ENCODE results near the gene OR52H1.

OR52H1 gene

GRCh38 chr11:5597953-5598352, 49.6 kb upstream of the OR52H1 start (continued):
- no peak for TF ChIP-seq POU6F1 (CRISPR knock-in tag; IDR thresholded peaks at IDR 0.05; ENCODE audit: borderline replicate concordance, low read depth)
- no peak for TF ChIP-seq ARNTL (CRISPR knock-in tag; IDR thresholded peaks at IDR 0.05; ENCODE audit: borderline replicate concordance, low read depth)
- no peak for TF ChIP-seq SNAI2 (CRISPR knock-in tag; IDR thresholded peaks at IDR 0.05)

- TF ChIP-seq ZNF70 (CRISPR knock-in tag; IDR thresholded peaks at IDR 0.05) = no peak
- no peak for ATAC-seq
These were observed 48.4 kb upstream of the OR52H1 start, which contains the start of gene TRIM6 for GRCh38 chr11:5596607-5597201. TRIM6 (plus strand) TSS chr11:5596637; CDS start chr11:5596898, 261 bp downstream.

DNA sequence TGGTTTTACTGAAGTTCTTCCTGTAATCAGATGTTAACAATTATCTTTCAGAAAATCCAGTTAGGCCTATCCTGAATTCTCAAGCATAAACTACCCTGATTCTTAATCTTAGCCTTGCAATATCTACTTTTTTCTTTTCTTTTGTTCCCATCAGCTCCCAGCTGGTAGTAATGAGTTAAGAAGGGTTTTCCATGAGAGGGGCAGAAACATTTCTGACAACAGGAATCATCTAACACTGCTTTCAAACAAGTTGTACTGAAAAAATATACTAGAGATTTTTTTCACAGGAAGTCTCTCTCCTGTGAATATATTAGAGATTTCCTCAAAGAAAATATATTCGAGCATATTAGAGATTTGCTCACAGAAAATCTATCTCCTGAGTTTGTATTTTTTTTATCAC, 44.8 kb upstream of the OR52H1 start:
- TF ChIP-seq ZNF565 (CRISPR knock-in tag; conservative IDR thresholded peaks at IDR 0.05; ENCODE audit: low read depth) = no peak
- TF ChIP-seq GLIS3 (CRISPR knock-in tag; IDR thresholded peaks at IDR 0.05) = no peak
- no peak for TF ChIP-seq CSRNP3 (CRISPR knock-in tag; IDR thresholded peaks at IDR 0.05)
- no peak for TF ChIP-seq ARNTL (CRISPR knock-in tag; IDR thresholded peaks at IDR 0.05; ENCODE audit: borderline replicate concordance, low read depth)
- TF ChIP-seq TCF4 (CRISPR knock-in tag; IDR thresholded peaks at IDR 0.05; ENCODE audit: borderline replicate concordance) = no peak
- TF ChIP-seq PATZ1 (CRISPR knock-in tag; IDR thresholded peaks at IDR 0.05; ENCODE audit: borderline replicate concordance) = no peak
- no peak for TF ChIP-seq TOX (CRISPR knock-in tag; IDR thresholded peaks at IDR 0.05; ENCODE audit: borderline replicate concordance)
- TF ChIP-seq RARB (CRISPR knock-in tag; IDR thresholded peaks at IDR 0.05) = no peak
- TF ChIP-seq ZC3H10 (CRISPR knock-in tag; IDR thresholded peaks at IDR 0.05) = no peak
- no peak for TF ChIP-seq CREB5 (CRISPR knock-in tag; IDR thresholded peaks at IDR 0.05; ENCODE audit: low read depth)
- no peak for TF ChIP-seq ISL1 (CRISPR knock-in tag; IDR thresholded peaks at IDR 0.05)
- ATAC-seq = no peak

- ATAC-seq = no peak
- TF ChIP-seq ZC3H10 (CRISPR knock-in tag; IDR thresholded peaks at IDR 0.05) = no peak
- no peak for TF ChIP-seq GLIS3 (CRISPR knock-in tag; IDR thresholded peaks at IDR 0.05)
- no peak for TF ChIP-seq TCF4 (CRISPR knock-in tag; IDR thresholded peaks at IDR 0.05; ENCODE audit: borderline replicate concordance)
- TF ChIP-seq OSR1 (CRISPR knock-in tag; IDR thresholded peaks at IDR 0.05) = no peak
- TF ChIP-seq PATZ1 (CRISPR knock-in tag; IDR thresholded peaks at IDR 0.05; ENCODE audit: borderline replicate concordance) = no peak
These were observed 44.3 kb upstream of the OR52H1 start for GRCh38 chr11:5592615-5593014.

DNA sequence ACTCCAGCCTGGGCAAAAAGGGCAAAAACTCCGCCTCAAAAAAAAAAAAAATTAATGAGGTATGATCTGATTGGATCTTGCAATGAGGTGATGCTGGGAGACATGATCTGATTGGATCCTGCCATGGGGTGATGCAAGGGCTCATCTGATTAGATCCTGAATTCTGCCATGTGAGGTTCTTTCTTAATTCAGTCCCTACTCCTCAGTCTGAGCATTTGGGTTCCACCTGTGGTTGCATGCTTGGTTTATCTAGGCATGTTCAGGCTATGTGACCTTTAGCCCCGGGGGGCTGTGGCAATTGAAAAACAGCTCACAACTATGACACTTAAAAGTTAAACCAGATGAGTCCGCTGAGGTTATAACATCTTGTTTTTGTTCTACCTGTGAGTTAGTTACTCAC, 43.3 kb upstream of the OR52H1 start:
- no peak for ATAC-seq
- TF ChIP-seq POU6F1 (CRISPR knock-in tag; IDR thresholded peaks at IDR 0.05; ENCODE audit: borderline replicate concordance, low read depth) (no peak), GLIS3 (CRISPR knock-in tag; IDR thresholded peaks at IDR 0.05) (no peak), ARNTL (CRISPR knock-in tag; IDR thresholded peaks at IDR 0.05; ENCODE audit: borderline replicate concordance, low read depth) (no peak), PATZ1 (CRISPR knock-in tag; IDR thresholded peaks at IDR 0.05; ENCODE audit: borderline replicate concordance) (no peak), RARB (CRISPR knock-in tag; IDR thresholded peaks at IDR 0.05) (no peak), TOX (CRISPR knock-in tag; IDR thresholded peaks at IDR 0.05; ENCODE audit: borderline replicate concordance) (no peak), ZFP3 (CRISPR knock-in tag; IDR thresholded peaks at IDR 0.05) (no peak), ZFP30 (CRISPR knock-in tag; IDR thresholded peaks at IDR 0.05) (no peak), PPARA (CRISPR knock-in tag; IDR thresholded peaks at IDR 0.05; ENCODE audit: borderline replicate concordance) (no peak)

All from SK-N-SH treated with all-trans-retinoic acid at 6 μM for 48 hours (cell line).